ENCODE data around the gene LRRC40.

The LRRC40 gene

GRCh38 chr1:70227439-70227838, 22.1 kb upstream of the LRRC40 start:
- TF ChIP-seq CTCF (IDR thresholded peaks at IDR 0.05; ENCODE audit: insufficient read depth, low read length) (no peak), REST (IDR thresholded peaks at IDR 0.05; ENCODE audit: insufficient replicate concordance, low read depth) (no peak)
- Histone ChIP-seq H3K27ac (replicated peaks) (no peak overlapping the region), H3K4me3 (replicated peaks; ENCODE audit: insufficient read depth, low read length) (no peak overlapping the region), H3K27me3 (ENCODE audit: insufficient read depth, poor library complexity, severe bottlenecking) (no peaks in the 10 kb centered on the region)
- DNase-seq (ENCODE audit: low read depth in 1 of 2, low spot score in 1 of 2) = no peak

- DNase-seq (ENCODE audit: low read depth in 1 of 2, low spot score in 1 of 2) = no peak
- no peak overlapping the region for H3K27ac ChIP-seq (replicated peaks)
- no peaks in the 10 kb centered on the region for H3K27me3 ChIP-seq (ENCODE audit: insufficient read depth, poor library complexity, severe bottlenecking)
- H3K4me3 ChIP-seq (replicated peaks; ENCODE audit: insufficient read depth, low read length) = no peak overlapping the region
- TF ChIP-seq POLR2AphosphoS5 (IDR thresholded peaks at IDR 0.05; ENCODE audit: low read depth) = no peak
- TF ChIP-seq REST (IDR thresholded peaks at IDR 0.05; ENCODE audit: insufficient replicate concordance, low read depth) = no peak
- no peak for TF ChIP-seq CTCF (IDR thresholded peaks at IDR 0.05; ENCODE audit: insufficient read depth, low read length)
- no peak for TF ChIP-seq SPI1 (IDR thresholded peaks at IDR 0.05; ENCODE audit: borderline replicate concordance, low read depth)
- TF ChIP-seq GABPA (IDR thresholded peaks at IDR 0.05; ENCODE audit: low read depth) = no peak
These were observed 19.6 kb upstream of the LRRC40 start for GRCh38 chr1:70224954-70225353.

GRCh38 chr1:70222716-70223235, 17.4 kb upstream of the LRRC40 start:
- DNase-seq (ENCODE audit: low read depth in 1 of 2, low spot score in 1 of 2) = no peak
- Histone ChIP-seq H3K27ac (replicated peaks) (peak overlapping the region; percentile 93), H3K27me3 (ENCODE audit: insufficient read depth, poor library complexity, severe bottlenecking) (no peaks in the 10 kb centered on the region), H3K4me3 (replicated peaks; ENCODE audit: insufficient read depth, low read length) (peak overlapping the region; percentile 71)
- TF ChIP-seq POLR2AphosphoS5 (IDR thresholded peaks at IDR 0.05; ENCODE audit: low read depth) (no peak), GABPA (IDR thresholded peaks at IDR 0.05; ENCODE audit: low read depth) (no peak), CTCF (IDR thresholded peaks at IDR 0.05; ENCODE audit: insufficient read depth, low read length) (no peak), REST (IDR thresholded peaks at IDR 0.05; ENCODE audit: insufficient replicate concordance, low read depth) (no peak), SPI1 (IDR thresholded peaks at IDR 0.05; ENCODE audit: borderline replicate concordance, low read depth) (no peak)

Data from HL-60 (cell line).